HG03558 (cell line): ENCODE data around the gene OPA3.

Experiments
- ATAC-seq: cut with Tn5 transposase; IDR thresholded peaks from one replicate; pipeline ENCODE4 v1.9.1; 2021; ENCODE audit warnings: moderate number of reproducible peaks; ENCODE audit not compliant: unreplicated experiment; ENCODE audit errors: extremely low read depth

OPA3 gene

GRCh38 chr19:45489216-45489855 lies 95.3 kb downstream of the OPA3 start:
- no peak for ATAC-seq

- no peak for ATAC-seq
These were observed 95.9 kb downstream of the OPA3 start for GRCh38 chr19:45488708-45489107.

GRCh38 chr19:45485305-45486077 lies 99.1 kb downstream of the OPA3 start:
- ATAC-seq = no peak

- ATAC-seq = no peak
These were observed 100.2 kb downstream of the OPA3 start for GRCh38 chr19:45484273-45484945.

GRCh38 chr19:45483033-45483432 lies 101.6 kb downstream of the OPA3 start:
- ATAC-seq = no peak

- ATAC-seq = peak; percentile 37
These were observed 106.0 kb downstream of the OPA3 start for GRCh38 chr19:45478454-45479238.

- no peak for ATAC-seq
These were observed 106.7 kb downstream of the OPA3 start for GRCh38 chr19:45477713-45478453.
